ENCODE data around the gene FAM149B1.

The FAM149B1 gene

DNA sequence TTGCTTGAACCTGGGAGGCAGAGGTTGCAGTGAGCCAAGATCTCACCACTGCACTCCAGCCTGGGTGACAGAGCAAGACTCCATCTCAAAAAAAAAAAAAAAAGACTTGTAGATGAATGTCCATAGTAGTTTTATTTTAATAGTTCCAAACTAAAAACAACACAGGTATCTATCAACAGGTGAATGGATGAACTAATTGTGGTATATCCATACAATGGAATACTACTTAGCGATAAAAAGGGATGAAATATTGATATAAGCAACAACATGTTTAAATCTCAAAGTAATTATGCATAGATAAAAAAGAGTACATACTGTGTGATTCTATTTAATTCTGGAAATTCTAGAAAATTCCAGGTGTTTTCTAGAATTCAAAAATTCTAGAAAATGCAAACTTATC, 122.0 kb downstream of the FAM149B1 start:
- no peak for DNase-seq

DNA sequence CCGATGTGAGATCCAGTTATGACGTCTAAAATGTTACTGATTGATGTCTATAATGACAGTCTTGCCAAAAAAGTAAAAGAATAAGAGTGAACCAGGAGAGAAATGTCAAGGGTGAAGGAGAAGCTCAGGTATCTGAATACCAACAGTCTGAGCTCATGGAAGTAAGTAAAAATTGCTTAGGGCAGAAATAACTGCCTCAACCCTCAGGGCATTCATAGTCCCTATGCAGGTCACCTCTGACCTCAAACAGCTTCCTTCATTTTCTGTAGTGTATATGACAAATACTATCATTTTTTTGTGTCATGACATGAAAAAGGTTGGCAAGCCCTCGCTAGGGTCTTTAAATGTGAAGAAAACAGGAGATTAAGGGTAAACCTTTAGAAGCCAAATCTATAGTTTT, 125.5 kb downstream of the FAM149B1 start:
- DNase-seq: no peak

All from NCI-H2107 (cell line).